Measurements from ENCODE around the gene ABCC1.

ABCC1 gene

GRCh38 chr16:16162591-16162990 lies 213.2 kb downstream of the ABCC1 start:
- H3K4me3 ChIP-seq (ENCODE audit: control insufficient read depth, low read depth, low read length) = no peak overlapping the region
- no peak for DNase-seq (ENCODE audit: low read depth)
- no peak for TF ChIP-seq CTCF (IDR thresholded peaks at IDR 0.05; ENCODE audit: control insufficient read depth, insufficient read depth, low read depth, low read length, missing control alignments)

GRCh38 chr16:16163109-16163508 lies 213.7 kb downstream of the ABCC1 start:
- DNase-seq (ENCODE audit: low read depth) = no peak
- H3K4me3 ChIP-seq (ENCODE audit: control insufficient read depth, low read depth, low read length) = no peak overlapping the region
- TF ChIP-seq CTCF (IDR thresholded peaks at IDR 0.05; ENCODE audit: control insufficient read depth, insufficient read depth, low read depth, low read length, missing control alignments) = no peak

GRCh38 chr16:16163571-16163970 lies 214.2 kb downstream of the ABCC1 start:
- DNase-seq (ENCODE audit: low read depth) = no peak
- no peak for TF ChIP-seq CTCF (IDR thresholded peaks at IDR 0.05; ENCODE audit: control insufficient read depth, insufficient read depth, low read depth, low read length, missing control alignments)
- no peak overlapping the region for H3K4me3 ChIP-seq (ENCODE audit: control insufficient read depth, low read depth, low read length)

- DNase-seq (ENCODE audit: low read depth) = no peak
- no peak for TF ChIP-seq CTCF (IDR thresholded peaks at IDR 0.05; ENCODE audit: control insufficient read depth, insufficient read depth, low read depth, low read length, missing control alignments)
- H3K4me3 ChIP-seq (ENCODE audit: control insufficient read depth, low read depth, low read length) = no peak overlapping the region
These were observed 214.8 kb downstream of the ABCC1 start for GRCh38 chr16:16164243-16164642.

- no peak for TF ChIP-seq CTCF (IDR thresholded peaks at IDR 0.05; ENCODE audit: control insufficient read depth, insufficient read depth, low read depth, low read length, missing control alignments)
- no peak for DNase-seq (ENCODE audit: low read depth)
- no peak overlapping the region for H3K4me3 ChIP-seq (ENCODE audit: control insufficient read depth, low read depth, low read length)
These were observed 216.7 kb downstream of the ABCC1 start for GRCh38 chr16:16166085-16166484.

- H3K4me3 ChIP-seq (ENCODE audit: control insufficient read depth, low read depth, low read length) = no peak overlapping the region
These were observed 217.5 kb downstream of the ABCC1 start for GRCh38 chr16:16166949-16167348.

More at GRCh38 chr16:16166949-16167348, 217.5 kb downstream of the ABCC1 start:
- no peak for TF ChIP-seq CTCF (IDR thresholded peaks at IDR 0.05; ENCODE audit: control insufficient read depth, insufficient read depth, low read depth, low read length, missing control alignments)
- DNase-seq (ENCODE audit: low read depth) = no peak
